GM10248 (cell line): ENCODE measurements around the gene MLLT1.

Experiments used
- CTCF ChIA-PET: fragments of 300-600 bp; sonication (Branson Sonifier 250); formaldehyde crosslinking; extraction: SDS; loops from one replicate; lab custom pipeline; 2021; ENCODE audit warnings: antibody characterized with exemption; lab: Yijun Ruan, JAX
- POLR2A ChIA-PET: fragments of 350-650 bp; sonication (Branson Sonifier 250); formaldehyde crosslinking; extraction: SDS; loops from one replicate; lab custom pipeline; 2020; ENCODE audit warnings: antibody characterized with exemption; lab: Yijun Ruan, JAX
- DNase-seq: peaks from one replicate; pipeline ENCODE4 v3.0.0; 2012; ENCODE audit errors: extremely low spot score
- TF ChIP-seq, protein P1 (sequence below): IDR thresholded peaks from 2 replicates; pipeline ENCODE4 v1.5.1; 2012; ENCODE audit warnings: mild to moderate bottlenecking, low read depth; ENCODE audit errors: extremely low read depth, missing control alignments, control extremely low read depth

Gene MLLT1

DNA sequence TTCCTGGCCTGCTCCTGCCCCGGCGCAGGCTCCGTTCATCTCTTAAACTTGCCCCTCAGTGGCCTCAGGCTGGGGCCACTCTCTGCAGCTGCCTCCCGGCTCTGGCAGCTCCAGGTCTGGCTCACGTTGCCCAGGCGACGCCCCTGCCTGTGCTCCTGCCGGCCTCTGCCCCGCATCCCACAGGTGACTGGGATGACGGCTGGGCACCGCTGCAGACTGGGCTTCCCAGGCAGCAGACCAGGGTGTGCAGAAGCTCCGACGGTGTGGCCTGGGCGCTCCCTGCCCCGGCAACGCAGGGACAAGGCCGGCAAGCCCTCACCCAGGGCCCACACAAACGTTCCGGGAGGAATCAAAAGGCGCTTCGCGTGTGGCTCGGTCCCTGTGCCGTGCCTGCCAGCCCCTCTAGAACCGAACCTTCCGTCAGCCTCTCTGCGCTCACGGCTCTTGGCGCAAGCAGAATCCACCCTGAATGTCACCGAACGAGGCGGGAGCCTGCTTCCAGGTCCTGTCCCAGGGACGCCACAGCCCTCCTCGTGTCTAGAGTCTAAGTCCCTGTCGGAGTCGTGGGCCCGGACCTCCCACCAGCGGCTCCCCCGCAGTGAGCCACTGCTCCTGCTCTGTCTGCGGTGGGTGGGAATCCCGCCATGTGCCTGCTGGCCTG, 64.8 kb downstream of the MLLT1 start:
- no peak for DNase-seq
- POLR2A ChIA-PET, result interaction anchor here (0.6 kb wide), 1 partner anchor 127 kb away, joined by 5 read pairs; no protein-coding TSS in a partner anchor
- TF ChIP-seq, protein P1, sequence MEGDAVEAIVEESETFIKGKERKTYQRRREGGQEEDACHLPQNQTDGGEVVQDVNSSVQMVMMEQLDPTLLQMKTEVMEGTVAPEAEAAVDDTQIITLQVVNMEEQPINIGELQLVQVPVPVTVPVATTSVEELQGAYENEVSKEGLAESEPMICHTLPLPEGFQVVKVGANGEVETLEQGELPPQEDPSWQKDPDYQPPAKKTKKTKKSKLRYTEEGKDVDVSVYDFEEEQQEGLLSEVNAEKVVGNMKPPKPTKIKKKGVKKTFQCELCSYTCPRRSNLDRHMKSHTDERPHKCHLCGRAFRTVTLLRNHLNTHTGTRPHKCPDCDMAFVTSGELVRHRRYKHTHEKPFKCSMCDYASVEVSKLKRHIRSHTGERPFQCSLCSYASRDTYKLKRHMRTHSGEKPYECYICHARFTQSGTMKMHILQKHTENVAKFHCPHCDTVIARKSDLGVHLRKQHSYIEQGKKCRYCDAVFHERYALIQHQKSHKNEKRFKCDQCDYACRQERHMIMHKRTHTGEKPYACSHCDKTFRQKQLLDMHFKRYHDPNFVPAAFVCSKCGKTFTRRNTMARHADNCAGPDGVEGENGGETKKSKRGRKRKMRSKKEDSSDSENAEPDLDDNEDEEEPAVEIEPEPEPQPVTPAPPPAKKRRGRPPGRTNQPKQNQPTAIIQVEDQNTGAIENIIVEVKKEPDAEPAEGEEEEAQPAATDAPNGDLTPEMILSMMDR, result no peak
- CTCF ChIA-PET, result no interaction called here

DNA sequence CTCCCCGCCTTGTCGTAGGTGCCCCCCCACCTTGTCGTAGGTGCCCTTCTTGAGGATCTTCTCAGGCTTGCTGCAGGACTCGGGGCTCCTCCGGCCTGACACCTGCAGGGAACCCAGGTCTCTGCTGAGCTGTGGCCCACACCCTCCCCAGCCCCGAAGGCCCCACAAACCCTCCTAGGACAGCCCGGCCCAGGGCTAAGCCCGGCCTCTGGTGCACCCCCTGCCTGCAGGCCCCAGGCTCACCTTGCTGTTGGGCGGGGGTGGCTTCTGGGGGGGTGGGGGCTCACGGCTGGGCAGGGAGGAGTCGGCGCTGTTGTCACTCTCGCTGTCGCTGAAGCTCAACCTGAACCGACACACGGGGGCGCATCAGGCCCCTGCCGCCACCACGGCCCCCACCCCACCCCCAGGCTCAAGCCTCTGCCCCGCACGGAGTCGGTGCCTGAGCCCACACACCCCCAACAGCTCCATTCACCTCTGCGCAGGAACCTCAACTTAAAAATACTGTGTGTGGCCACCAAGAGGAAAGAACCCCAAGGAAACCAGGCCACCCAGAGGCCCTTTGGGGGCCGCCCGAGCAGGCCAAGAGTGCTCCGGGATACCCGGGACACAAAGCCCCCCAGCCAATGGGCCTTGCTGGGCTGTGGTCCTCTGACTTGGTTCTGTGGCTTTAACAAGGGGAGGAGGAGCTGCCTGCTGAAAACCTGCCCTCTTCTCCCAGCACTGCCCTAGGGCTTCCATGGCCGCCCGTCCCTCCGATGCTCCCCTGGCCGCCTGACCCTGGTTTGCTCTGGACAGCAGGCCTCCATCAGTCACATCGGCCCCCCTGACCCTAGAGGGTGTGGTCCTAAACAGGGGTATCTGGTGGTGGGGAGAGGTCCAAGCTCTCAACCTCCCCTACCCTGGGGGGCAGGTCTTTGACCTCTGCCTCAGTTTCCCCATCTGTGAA, 65.8 kb downstream of the MLLT1 start:
- TF ChIP-seq, protein P1, result no peak
- POLR2A ChIA-PET, result interaction anchor here (0.5 to 0.6 kb wide), 2 partner anchors 24 to 126 kb away, joined by 4 to 5 read pairs; no protein-coding TSS in a partner anchor
- CTCF ChIA-PET, result interaction anchor here (1.1 kb wide), 1 partner anchor 85 kb away, joined by 3 read pairs; no protein-coding TSS in a partner anchor
- no peak for DNase-seq

DNA sequence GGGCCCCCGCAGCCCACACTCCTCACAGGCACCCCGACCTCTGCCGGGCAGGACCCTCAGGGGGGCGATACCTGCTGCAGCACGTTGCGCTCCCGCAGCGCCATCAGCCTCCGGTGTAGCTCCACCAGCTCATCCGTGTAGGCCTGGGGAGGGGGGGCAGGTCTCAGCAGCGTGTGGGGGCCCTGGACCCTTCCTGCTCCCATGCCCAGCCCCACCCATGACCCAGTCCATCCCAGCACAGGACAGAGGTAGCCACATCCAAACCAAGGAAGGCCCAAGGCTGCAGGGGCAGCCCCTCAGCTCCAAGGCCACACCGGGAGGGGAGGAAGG, 66.5 kb downstream of the MLLT1 start:
- ChIA-PET POLR2A (no interaction called here), CTCF (interaction anchor here (0.6 to 1.1 kb wide), 2 partner anchors 10 to 86 kb away, joined by 3 read pairs; no protein-coding TSS in a partner anchor)
- no peak for DNase-seq
- TF ChIP-seq, protein P1, result no peak

DNA sequence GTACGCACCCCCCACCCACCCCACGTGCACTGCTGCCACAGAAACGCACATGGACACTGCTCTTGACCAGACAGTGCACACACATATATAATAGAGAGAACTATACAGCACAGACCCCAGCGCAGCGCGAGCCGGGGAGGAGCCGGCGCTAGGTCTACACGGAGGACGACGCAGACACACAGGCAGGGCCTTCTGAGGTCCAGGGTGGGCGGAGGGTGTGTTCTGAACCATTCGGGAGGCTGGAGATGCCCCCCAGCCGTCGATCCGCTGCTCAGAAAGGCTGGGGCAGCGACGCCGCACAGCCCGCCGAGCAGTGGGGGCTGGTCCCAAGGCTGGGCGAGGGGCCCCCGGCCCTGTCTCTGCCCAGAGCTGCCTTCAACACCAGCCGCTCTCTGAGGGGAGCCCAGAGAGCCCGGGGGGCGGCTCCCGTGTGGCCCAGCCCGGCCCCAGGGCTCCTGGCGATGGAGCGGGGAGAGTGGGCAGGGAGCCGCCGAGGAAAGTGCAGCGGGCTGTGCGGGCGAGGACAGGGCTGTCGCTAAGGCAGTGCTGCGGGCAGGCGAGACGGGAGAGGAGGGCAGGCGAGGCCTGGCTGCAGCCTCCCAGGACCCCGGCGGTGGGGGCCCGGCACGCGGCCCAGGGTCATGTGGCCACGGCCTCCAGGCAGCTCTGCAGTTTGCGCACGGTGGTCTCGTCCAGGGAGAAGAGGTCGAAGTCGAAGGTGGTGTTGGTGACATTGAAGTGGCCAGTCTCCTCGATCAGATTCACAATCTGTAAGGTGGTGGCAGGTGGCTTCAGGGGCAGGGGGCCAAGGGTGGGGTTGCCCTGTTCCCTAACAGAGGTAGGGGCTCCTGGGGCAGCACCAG, 67.1 kb downstream of the MLLT1 start:
- POLR2A ChIA-PET, result no interaction called here
- DNase-seq, result no peak
- CTCF ChIA-PET, result interaction anchor here (0.6 to 1.1 kb wide), 2 partner anchors 10 to 87 kb away, joined by 3 read pairs; no protein-coding TSS in a partner anchor
- TF ChIP-seq, protein P1, result no peak

DNA sequence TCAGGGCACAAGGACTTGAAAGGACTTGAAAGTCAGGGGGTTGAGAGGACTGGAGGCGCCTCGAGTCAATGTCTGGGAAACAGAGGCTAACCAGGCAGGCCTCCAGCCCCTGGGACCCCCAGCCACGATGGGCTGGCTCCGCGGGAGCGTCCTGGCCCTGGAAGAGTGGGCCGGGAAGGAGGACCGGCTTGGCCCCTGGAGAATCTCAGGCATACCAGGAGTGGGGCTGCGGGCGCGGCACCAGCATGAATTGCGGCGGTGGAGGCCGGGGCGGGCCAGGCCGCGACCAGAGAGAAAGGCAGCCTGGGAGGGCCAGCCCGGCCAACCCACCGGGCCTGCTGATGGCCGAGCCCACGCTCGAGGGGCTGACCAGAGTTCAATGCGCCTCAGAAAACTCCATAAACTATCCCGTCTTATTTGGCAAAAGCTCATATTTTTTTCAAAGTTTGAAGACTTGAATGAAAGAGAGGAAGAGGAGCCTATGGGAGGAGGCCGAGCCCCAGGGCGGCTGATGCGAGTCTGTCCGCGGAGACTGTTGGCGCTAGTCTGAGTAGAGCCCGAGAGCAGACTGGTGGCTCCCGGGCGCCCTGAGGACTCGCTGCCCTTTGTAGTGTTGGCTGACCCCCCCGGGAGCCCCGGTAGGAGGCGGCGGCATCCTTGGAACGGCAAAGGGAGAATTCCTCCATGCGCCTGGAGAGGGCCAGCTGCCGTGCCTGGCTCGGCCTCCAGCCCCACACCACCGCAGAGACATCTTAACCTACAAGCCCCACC, 68.0 kb downstream of the MLLT1 start:
- ChIA-PET CTCF (no interaction called here), POLR2A (no interaction called here)
- TF ChIP-seq, protein P1, result no peak
- no peak for DNase-seq
